K562 (cell line): ENCODE data around the gene EGFL7. TPM values are rescaled to one million over a fixed set of nuclear protein-coding genes. Genes with fewer than 3 reads are reported as not detected.

Source experiments
- DNMT1 ChIP-seq: fragments of 450-650 bp; IDR thresholded peaks from 2 replicates; pipeline ENCODE4 v1.6.1; 2016; ENCODE audit warnings: antibody characterized with exemption, mild to moderate bottlenecking
- EGR1 ChIP-seq: fragments of 450-650 bp; conservative IDR thresholded peaks from 2 replicates; pipeline ENCODE4 v1.6.1; 2017; ENCODE audit warnings: mild to moderate bottlenecking
- FOXP4 ChIP-seq: sonication (generic); formaldehyde crosslinking; IDR thresholded peaks from 2 replicates; pipeline ENCODE4 v1.8.0; 2022; ENCODE audit warnings: mild to moderate bottlenecking, missing genetic modification reagents, borderline replicate concordance
- GABPA ChIP-seq: fragments of 200-800 bp; sonication (Bioruptor generic); conservative IDR thresholded peaks from 2 replicates; pipeline ENCODE4 v1.6.1; 2016; ENCODE audit warnings: low read depth, missing genetic modification characterization, missing compliant biosample characterization
- HOXB6 ChIP-seq: fragments of 250-450 bp; sonication (Bioruptor Pico); IDR thresholded peaks from 2 replicates; pipeline ENCODE4 v1.5.1; 2022; ENCODE audit warnings: mild to moderate bottlenecking, borderline replicate concordance
- ILK ChIP-seq: fragments of 450-650 bp; IDR thresholded peaks from 2 replicates; pipeline ENCODE4 v1.6.1; 2016; ENCODE audit warnings: missing genetic modification characterization, low read depth, mild to moderate bottlenecking, missing compliant biosample characterization, moderate library complexity, borderline replicate concordance
- KLF1 ChIP-seq: fragments of 450-650 bp; IDR thresholded peaks from 2 replicates; pipeline ENCODE4 v1.6.1; 2016; ENCODE audit warnings: missing genetic modification characterization, missing compliant biosample characterization
- NKRF ChIP-seq: fragments of 450-650 bp; IDR thresholded peaks from 2 replicates; pipeline ENCODE4 v1.6.1; 2016; ENCODE audit warnings: borderline replicate concordance
- NR4A1 ChIP-seq, 2 experiments: fragments of 250-450 bp in 1 of 2; fragments of 450-650 bp in 1 of 2; sonication (Bioruptor Pico) in 1 of 2; IDR thresholded peaks; 2 replicates each; pipeline versions ENCODE4 v1.4.0 to v1.6.1; 2016 to 2020; ENCODE audit warnings: mild to moderate bottlenecking in 2 of 2, missing compliant biosample characterization in 1 of 2, missing genetic modification characterization in 1 of 2, moderate library complexity in 1 of 2
- NRF1 ChIP-seq, 2 experiments: fragments of 450-650 bp; IDR thresholded peaks in 1 of 2; conservative IDR thresholded peaks in 1 of 2; 2 replicates each; pipeline ENCODE4 v1.6.1; 2014; ENCODE audit warnings: mild to moderate bottlenecking in 2 of 2
- SMAD1 ChIP-seq: fragments of 150-350 bp; IDR thresholded peaks from 2 replicates; pipeline ENCODE4 v1.6.1; 2014; ENCODE audit warnings: low read length, low read depth; ENCODE audit not compliant: partially characterized antibody
- TEAD2 ChIP-seq: fragments of 450-650 bp; IDR thresholded peaks from 2 replicates; pipeline ENCODE4 v1.6.1; 2016; ENCODE audit warnings: missing genetic modification characterization, control low read depth, missing compliant biosample characterization
- TSC22D4 ChIP-seq: fragments of 450-650 bp; IDR thresholded peaks from 2 replicates; pipeline ENCODE4 v1.6.1; 2016; ENCODE audit warnings: missing genetic modification characterization, missing biosample characterization, control low read depth
- USF2 ChIP-seq: sonication (generic); formaldehyde crosslinking; IDR thresholded peaks from 2 replicates; pipeline ENCODE4 v1.5.0; 2020; ENCODE audit warnings: missing genetic modification reagents
- XRCC5 ChIP-seq: fragments of 200-400 bp; formaldehyde crosslinking; IDR thresholded peaks from 2 replicates; pipeline ENCODE4 v1.6.1; 2017; ENCODE audit warnings: low read depth, mild to moderate bottlenecking, low read length
- YBX1 ChIP-seq: fragments of 450-650 bp; IDR thresholded peaks from 2 replicates; pipeline ENCODE4 v1.7.1; 2016; ENCODE audit warnings: mild to moderate bottlenecking
- ZBTB33 ChIP-seq: sonication (generic); formaldehyde crosslinking; IDR thresholded peaks from 2 replicates; pipeline ENCODE4 v1.8.1; 2023; ENCODE audit warnings: mild to moderate bottlenecking, missing genetic modification reagents
- ZNF184 ChIP-seq: sonication (generic); formaldehyde crosslinking; IDR thresholded peaks from 2 replicates; pipeline ENCODE4 v1.5.0; 2020; ENCODE audit warnings: missing genetic modification reagents
- ZNF263 ChIP-seq: sonication (generic); formaldehyde crosslinking; IDR thresholded peaks from 2 replicates; pipeline ENCODE4 v1.8.0; 2022; ENCODE audit warnings: mild to moderate bottlenecking, missing genetic modification reagents, borderline replicate concordance
- ZSCAN32 ChIP-seq: fragments of 450-650 bp; formaldehyde crosslinking; IDR thresholded peaks from 2 replicates; pipeline ENCODE4 v1.4.0; 2020; ENCODE audit warnings: mild to moderate bottlenecking, moderate library complexity
- polyA plus RNA-seq, 8 experiments: library from polyadenylated mRNA; depleted of rRNA in 4 of 8; stranded (reverse) in 5 of 8; unstranded in 3 of 8; fragments of >200 nt; fragmentation: Nextera tagmentation in 2 of 8; fragmentation: Illumina TruSeq in 1 of 8; extraction: Ambion mirVana in 2 of 8; extraction: Trizol in 1 of 8; gene quantifications; 2 replicates each; pipeline versions ENCODE4 v1.2.1 to v1.2.3, GENCODE V29; 2011 to 2014; ENCODE audit warnings: inconsistent platforms in 1 of 8, missing spikeins in 1 of 8
- total RNA-seq, 7 experiments: library from RNA; depleted of rRNA in 6 of 7; stranded (reverse); fragments of >200 nt in 6 of 7; fragmentation: Illumina TruSeq in 2 of 7; extraction: Trizol in 2 of 7; gene quantifications; 2 replicates each; pipeline versions ENCODE4 v1.2.1 to v1.2.3, GENCODE V29; 2011 to 2021; ENCODE audit warnings: low replicate concordance in 1 of 7

EGFL7 gene
- total and polyA plus RNA-seq, 9 of the 15 experiments (the other 6 are each of a cell fraction or from before 2014, with no cell fraction given): 1.5 to 286 (median 55.5) TPM

GRCh38 chr9:136631038-136632000 is 31.4 kb upstream of the EGFL7 start (continued):
- no peak for TF ChIP-seq GABPA (tag)
- no peak for TF ChIP-seq ZSCAN32 (CRISPR knock-in tag)
- no peak for TF ChIP-seq NR4A1 (CRISPR knock-in tag; IDR thresholded peaks at IDR 0.05)
- no peak for TF ChIP-seq NR4A1 (tag; IDR thresholded peaks at IDR 0.05)
- TF ChIP-seq ILK (tag): no peak
- no peak for TF ChIP-seq XRCC5
- no peak for TF ChIP-seq NKRF
- peak; percentile 62 for TF ChIP-seq ZBTB33 (CRISPR knock-in tag)
- no peak for TF ChIP-seq ZNF184 (CRISPR knock-in tag)
- no peak for TF ChIP-seq TEAD2 (tag)
- TF ChIP-seq FOXP4 (CRISPR knock-in tag): no peak
- TF ChIP-seq NRF1 (conservative IDR thresholded peaks at IDR 0.05 in 1 of 2, IDR thresholded peaks at IDR 0.05 in 1 of 2): peak; percentile 44 to 57; a peak in 3 of 4 replicates
- peak; percentile 75; the same call in 1 of the 2 replicates for TF ChIP-seq TSC22D4
- no peak for TF ChIP-seq USF2 (CRISPR knock-in tag)
- TF ChIP-seq SMAD1: no peak
- TF ChIP-seq YBX1: no peak
- TF ChIP-seq ZNF263: no peak
- no peak for TF ChIP-seq KLF1
- TF ChIP-seq DNMT1: 0 out of 2 replicates have a peak, but pooled peaks have one; percentile 78
- no peak for TF ChIP-seq HOXB6
- 0 out of 2 replicates have a peak, but pooled peaks have one; percentile 23 for TF ChIP-seq EGR1
